NCI-H748 treated with DMSO at 0.1 percent for 48 hours (cell line): Measurements from ENCODE around the gene NARS2.
"Not testable (repeated sequence)": the region's sequence is repeated elsewhere in the genome, so short reads cannot be mapped to it uniquely, and the experiment has no call there.

Experiments
- DNase-seq: peaks from one replicate; lab custom pipeline; 2025; lab: John Stamatoyannopoulos, UW

NARS2 gene

DNA sequence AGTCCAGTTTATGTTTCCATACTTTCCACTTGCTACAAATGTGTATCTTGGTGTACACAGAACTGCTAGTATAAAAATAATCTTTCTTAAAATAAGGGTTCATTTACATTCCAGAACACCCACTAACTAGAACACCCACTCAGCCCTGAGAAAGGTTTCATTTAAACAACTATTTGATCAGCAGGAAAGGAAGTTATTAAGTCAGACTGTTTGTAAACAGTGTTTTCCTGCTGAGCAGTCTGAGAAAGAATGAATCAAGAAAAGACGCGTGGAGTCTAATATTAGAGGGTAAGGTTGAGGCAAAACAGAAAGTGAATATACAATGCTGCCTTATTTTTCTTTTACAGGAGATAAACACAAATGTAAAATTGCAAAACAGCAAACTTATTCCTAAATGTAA lies 32.7 kb downstream of the NARS2 start:
- DNase-seq, result no peak

DNA sequence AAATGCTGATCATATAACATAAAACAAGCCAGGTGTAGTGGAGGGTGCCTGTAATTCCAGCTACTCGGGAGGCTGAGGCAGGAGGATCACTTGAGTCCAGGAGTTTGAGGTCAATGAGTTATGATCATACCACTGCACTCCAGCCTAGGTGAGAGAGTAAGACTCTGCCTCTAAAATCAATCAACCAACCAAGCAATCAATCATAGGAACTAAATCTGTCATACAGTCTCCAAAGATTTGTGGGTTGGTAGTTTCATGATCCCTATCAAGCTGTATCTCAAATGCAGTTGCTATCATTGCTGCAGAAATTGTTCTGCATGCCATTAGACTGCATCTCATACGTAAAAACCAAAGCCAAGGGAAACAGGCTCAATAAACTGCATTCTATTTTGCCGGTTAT lies 33.1 kb downstream of the NARS2 start:
- no peak for DNase-seq

DNA sequence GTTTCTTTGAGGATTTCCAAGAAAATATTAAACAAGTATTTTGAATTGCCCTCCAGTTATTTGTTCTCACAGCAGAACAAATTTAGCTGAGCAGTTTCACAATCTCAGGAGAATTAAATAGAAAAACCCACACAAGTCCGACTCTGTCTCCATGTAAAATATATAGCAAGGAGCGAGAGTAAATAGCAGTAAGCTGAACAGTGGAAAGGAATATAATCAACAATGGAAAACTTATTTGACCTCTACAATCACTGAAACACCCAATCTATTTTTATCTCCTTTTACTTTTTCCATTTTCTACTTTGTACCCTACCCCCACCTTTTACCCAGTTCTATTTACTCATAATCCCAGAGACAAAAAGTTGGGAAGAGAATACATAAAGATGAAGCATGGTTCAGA lies 34.4 kb downstream of the NARS2 start:
- no peak for DNase-seq

DNA sequence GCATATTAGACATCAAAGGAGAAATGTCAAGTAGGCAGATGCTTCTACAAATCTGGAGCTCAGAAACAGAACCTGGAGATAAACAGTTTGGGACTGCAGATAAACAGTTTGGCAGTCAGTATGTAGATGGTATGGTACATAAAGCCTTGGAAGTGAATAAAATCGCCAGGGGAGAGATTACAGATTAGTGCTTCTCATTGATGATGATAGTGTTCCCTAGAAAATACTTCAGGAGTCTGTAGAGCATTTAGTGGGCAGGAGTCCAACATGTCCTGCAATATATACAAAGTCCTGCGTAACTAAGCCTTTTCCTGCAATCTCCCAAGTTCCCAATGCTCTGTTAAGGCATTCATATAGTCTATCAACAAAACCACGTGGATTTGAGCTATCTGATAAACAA lies 35.2 kb downstream of the NARS2 start:
- no peak for DNase-seq

DNA sequence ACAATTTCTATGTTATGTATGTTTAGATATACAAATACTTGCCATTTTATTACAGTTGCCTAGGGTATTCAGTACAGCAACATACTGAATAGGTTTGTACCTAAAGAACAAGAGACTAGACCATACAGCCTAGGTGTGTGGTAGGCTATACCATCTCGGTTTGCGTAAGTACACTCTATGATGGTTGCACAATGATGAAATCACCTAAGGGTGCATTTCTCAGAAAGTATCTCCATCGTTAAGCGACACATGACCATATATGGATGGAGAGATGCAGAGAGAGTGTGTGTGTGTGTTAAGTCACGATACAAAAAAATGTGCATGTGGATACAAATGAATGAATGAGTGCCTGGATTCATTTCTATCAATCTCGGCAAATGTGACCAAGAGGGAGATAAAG lies 37.7 kb downstream of the NARS2 start:
- DNase-seq, result no peak

DNA sequence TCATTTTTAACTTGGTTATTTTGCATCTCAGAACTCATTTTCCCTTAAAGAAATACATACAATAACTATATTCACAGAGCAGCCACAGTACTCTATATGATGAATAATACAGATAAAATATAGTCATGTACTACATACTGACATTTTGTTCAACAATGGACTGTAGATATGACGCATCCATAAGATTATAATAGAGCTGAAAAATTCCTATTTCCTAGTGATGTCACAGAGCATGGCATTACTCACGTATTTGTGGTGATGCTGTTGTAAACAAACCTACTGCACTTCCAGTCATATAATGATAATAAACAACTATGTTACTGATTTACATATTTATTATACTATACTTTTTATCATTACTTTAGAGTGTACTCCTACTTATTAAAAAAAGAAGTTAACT lies 38.7 kb downstream of the NARS2 start:
- no peak for DNase-seq

DNA sequence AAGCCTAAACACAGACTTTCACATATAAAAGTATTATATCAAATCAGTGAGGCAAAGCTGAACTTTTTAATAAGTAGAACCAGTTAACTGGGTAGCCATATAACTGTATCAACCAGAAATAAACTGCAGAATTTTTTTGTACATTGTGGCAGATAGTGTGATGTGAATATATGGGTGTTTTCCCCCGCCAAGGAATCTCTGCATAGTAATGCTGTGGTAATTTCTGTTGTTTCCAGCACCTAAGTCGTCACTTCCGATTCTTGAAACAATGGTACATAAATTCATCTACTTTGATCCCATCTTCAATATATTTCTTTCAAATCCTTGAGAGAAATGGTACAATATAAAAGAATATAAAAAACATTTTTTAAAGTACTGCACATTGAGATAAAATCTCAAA lies 39.6 kb downstream of the NARS2 start:
- no peak for DNase-seq

DNA sequence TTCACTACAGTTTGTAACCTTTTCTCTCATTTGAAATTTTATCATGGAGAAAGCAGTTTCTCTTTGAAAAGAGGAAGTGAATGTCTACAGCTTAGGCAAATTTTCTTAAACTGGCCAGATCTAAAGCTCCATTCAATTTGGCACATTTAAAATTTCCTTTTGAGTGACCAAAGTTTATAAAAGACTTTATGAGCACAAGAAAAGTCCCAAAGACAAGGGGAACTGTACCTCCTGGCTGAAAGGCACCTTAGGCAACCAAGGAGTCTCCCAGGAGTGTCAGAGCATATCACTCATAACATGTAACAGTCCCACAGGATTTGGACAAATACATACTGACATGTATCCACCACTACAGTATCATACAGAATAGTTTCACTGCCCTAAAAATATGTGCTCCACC lies 41.3 kb downstream of the NARS2 start:
- no peak for DNase-seq

DNA sequence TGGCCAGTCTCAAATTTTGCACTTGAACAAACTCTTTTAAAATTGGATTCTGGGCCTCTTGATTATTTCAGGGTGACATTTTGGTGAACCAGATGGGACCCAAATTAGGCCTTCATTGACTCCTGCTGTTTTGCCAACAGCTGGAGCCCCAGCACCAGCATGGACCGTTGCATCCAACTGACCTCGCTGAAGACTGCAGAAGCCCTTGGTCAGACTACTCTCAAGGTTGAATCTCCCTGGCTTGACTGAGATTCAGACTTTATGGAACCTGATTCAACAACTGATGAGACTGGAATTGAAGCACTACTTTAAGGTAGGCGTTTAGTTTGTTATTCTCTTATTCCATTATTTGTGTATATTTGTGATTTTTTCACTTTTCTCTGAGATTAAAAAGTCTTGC lies 41.7 kb downstream of the NARS2 start:
- DNase-seq, result no peak

DNA sequence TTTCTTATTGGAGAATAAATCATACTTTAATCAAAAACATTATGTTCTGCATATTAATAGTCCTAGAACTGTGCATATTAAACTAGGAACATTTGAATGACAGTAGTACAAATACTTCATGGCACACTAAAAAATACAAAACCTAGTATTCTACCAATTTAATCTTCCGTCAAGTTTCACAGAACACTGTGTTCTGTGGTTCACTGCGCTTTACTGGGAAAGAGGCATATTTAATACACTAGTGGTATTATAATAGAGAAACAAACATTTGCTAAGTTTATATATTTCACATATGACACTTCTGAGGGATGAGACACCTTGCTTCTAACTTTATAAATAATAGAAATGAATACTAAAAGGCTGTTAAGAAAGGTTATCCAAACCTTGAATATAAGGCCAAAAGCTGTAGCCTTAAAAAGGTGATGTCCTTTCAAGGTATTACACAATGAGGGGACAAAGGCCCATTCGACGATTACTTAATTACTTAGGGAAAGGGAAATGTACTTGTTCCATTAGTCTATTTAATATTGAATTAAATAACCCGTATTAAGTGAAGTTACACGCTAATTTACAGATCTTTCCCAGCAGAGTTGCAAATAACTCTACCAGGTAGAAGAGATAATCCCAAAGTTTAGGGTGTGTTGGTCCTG lies 48.0 kb downstream of the NARS2 start:
- no peak for DNase-seq

DNA sequence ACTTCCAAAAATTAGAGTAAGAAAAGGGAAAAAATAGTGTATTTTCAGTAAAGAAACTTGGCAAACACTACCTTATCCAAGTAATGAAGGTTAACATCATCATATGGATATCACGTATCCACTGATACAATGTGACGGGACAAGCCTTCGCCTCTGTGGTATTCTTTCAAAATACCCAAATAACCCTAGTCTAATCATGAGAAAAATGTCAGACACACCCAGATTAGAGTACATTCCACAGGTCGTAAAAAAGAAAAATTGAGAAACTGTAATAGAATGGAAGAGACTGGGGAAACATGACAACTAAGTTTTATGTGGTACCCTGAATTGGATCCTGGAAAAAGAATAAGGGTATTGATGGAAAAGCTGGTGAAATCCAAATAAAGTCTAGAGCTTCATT lies 48.9 kb downstream of the NARS2 start:
- DNase-seq, result no peak

DNA sequence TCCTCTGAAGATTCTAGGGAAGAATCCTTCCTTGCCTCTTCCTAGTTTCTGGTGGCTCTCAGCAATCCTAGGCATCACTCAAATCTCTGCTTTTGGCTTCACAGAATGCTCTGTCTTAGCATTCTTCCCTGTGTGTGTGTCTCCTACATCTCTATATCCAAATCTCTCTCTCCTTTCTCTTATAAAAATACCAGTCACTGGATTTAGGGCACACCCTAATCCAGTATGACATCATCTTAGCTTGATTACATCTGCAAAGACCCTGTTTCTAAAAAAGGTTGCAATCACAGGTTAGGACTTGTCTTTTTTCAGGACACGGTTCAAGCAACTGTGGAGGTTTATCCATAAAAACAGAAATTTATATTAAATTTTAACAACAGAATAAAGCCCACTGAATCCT lies 54.4 kb downstream of the NARS2 start:
- DNase-seq, result no peak

DNA sequence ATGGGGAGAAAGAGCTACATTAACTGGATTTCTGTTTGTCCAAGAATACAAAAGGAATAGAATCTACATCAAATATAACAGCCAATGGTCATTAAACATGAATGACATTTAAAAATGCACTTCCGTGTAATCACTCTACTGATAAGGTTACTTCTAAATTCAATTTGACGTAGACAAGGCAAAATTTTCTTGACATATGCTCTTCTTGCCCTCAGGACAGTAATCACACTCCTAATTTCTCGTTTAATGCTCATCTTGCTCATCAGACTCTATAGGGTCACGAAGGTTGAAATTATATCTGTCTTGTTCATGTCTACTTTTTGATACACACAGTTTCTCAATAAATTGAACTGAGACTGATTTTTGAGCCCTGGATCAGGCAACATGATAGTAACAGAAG lies 58.4 kb downstream of the NARS2 start:
- no peak for DNase-seq

DNA sequence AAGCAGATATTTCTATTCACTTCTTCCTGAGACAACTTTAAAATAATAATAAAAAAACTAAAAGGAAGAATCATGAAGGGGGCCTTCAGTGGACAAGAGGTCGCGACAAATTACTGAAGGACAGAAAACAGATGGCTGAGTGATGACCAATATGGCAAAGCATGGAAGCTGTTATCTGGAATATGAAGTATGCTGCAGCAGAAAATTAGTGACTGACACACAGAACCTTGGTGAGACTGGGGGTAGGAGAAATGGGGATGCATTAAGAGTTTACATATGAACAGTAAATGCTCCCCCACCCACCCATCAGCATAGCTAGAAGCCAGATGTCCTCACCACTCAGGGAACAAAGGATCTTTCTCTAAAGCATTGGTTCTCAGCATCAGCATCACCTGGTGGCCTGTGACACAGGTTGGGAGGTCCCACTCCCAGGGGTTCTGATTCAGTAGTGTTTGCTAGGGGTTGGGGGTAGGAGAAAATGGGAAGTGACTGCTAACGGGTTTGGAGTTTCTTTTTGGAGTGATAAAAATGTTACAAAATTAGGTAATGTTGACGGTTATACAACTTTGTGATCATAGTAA lies 59.7 kb downstream of the NARS2 start:
- no peak for DNase-seq

DNA sequence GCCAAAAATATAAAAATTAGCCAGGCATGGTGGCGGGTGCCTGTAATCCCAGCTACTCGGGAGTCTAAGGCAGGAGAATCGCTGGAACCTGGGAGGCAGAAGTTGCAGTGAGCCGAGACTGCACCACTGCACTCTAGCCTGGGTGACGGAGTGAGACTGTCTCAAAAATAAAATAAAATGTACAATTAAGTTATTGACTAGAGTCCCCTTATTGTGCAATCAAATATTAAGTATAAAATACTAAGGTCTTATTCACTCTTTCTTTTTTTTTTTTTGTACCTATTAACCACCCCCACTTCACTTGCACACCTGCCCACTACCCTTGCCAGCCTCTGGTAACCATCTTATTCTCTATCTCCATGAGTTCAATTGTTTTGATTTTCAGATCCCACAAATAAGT lies 61.6 kb downstream of the NARS2 start:
- not testable (repeated sequence) for DNase-seq

DNA sequence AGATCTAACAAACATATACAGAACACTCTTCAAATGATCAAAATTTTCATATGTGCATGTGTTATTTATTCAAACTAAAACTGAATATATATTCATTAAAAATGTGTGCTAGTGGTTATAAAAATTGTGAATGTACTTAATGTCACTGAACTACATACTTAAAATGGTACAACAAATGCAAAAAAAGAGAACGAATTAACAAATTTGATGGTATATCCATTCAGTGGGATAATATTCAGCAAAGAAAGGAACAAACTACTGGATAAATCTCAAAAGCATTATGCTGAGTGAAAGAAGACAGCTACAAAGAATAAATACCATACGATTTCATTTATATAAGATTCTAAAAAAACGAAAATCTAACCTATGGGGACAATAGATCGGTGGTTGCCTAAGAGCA lies 64.1 kb downstream of the NARS2 start:
- no peak for DNase-seq

DNA sequence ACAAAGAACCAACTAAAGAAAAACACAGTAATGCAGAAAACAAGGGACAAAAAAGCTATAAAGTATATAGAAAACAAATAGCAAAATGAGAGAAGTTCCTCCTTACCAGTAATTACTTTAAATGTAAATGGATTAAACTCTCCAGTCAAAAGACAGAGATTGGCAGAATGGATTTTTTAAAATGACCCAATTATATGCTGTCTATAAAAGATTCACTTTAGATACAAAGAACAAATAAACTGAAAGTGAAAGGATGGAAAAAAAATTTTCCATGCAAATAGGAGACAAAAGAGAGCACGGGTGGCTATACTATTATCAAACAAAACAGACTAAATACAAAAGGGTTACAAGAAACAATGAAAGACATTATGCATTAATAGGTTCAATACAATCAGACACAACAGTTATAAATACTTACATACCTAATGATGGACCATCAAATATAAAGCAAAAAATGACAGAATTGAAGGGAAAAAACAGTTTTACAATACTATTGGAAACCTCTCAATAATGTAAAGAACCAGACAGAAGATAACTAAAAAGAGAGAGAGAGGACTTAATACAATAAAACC lies 64.6 kb downstream of the NARS2 start:
- no peak for DNase-seq

DNA sequence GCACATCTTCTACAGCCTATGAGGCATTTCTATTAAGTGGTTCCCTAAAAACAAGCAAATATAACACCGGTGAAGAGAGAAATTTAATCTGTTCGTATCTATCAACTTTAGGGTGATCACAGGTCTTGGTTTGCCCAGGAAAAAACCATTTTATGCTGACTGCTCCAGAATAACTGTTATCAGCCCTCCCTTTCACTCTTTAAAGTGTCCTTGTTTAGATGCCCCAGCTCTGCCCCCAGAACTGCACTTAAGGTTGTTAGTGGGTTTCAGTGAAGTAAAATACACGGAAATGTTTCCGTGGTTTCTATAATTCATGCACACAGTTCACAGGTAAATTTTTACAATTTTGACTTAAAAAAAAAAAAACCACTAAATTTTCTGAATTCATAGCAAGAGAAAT lies 70.0 kb downstream of the NARS2 start:
- DNase-seq, result no peak

DNA sequence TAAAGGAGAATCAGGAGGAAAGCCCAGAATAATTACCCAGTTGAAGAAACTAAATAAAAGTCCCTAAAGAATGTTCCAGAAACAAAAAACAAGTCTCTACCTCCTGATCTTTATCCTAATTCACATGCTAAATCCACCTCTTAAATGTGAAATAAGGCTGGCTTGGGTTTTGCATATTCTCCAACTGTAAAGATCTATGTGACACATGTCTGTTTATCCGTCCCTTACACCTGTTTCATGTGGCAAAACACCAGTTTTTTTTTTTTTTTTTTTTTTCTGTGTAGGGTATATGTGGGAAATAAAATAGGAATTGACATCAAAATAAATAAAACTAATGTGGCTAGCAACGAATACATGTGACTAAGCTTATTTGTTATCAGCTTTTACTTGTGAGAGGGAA lies 70.5 kb downstream of the NARS2 start:
- no peak for DNase-seq

DNA sequence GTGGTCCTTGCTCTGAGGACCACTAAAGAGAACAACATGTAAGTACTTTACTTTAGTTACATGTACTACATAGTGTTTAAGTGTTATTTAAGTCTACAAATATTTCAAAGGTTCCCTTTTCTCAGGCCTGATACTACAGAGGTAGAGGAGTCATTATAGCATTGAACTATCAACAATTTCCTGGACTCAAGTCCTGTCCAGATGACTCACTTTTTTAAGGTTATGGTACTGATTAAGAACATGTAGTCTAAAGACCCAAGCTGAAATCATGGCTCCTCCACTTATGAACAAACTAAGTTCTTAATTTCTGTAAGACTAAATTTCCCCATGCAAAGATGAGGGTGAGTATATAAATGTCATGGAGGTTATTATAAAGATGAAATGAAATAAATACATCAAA lies 74.7 kb downstream of the NARS2 start:
- no peak for DNase-seq

DNA sequence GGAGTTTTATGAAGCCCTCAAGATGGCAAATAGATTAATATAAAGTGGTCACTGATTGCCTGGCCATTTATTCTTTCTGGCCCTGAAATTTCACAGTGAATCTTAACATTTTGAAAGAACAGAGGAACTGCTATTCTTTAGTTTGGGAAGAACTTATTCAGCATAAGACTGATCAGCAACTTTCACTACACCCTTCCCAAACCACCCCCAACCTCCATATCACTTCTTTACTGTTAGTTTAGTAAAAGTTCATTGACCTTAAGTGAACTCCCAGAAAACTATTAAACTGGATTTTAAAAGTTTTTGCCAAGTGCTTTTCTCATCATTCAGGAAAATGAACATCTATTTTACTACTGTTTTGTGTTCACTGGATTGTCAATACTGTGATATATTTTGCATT lies 77.4 kb downstream of the NARS2 start:
- DNase-seq, result no peak

DNA sequence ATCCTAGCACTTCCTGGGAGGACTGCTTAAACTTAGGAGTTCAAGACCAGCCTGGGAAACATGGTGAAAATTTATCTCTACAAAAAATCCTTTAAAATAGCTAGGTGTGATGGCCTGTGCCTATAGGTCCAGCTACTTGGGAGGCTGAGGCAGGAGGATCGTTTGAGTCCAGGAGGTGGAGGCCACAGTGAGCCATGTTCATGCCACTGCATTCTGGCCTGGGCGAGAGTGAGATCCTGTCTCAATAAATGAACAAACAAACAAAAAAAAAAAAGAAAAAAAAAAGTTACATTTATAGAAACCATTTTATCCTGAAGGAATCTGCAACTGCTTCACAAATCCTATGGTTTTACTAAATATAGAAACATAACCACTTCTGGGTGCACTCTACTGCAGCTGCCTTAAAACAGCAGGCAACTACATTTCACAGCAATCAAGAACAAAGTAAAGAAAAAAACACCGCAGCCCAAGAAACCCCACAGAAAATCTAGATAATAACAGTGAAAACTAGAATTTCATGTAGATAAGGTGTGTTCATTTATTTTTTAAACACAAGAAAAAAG lies 81.2 kb downstream of the NARS2 start:
- DNase-seq, result no peak

DNA sequence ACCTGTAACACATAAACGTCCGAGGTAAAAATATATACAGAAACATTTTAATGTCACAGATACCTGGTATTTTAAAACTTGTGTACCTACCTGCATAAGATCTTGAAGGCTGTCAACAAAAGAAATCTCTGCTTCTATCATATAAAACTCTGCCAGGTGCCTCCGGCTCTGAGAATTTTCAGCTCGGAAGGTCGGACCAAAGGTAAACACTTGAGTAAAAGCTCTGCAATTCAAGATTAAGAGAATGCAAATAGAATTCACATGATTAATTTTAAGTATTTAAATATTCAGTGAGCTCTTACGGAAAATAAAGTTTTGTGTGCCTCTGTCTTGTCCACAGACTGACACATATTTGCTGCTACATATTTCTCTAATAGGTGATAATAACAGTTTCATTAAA lies 81.7 kb downstream of the NARS2 start:
- DNase-seq, result no peak

DNA sequence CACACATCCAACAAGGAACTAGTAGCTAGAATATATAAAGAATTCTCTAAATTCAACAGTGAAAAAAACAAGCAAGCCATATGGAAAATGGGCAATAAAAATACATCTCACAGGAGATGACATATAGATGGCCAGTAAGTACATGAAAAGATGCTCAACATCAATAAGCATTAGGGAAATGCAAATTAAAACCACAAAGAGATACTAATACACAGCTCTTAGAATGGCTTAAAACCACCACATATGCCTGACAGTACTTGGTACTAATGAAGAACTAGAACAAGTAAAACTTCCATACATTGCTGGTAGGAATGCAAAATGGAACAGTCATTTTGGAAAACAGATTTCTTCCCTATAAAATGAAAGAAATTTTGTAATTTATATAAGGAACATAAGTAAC lies 85.5 kb downstream of the NARS2 start:
- no peak for DNase-seq
